Measurements from ENCODE around the gene MAPK6. TPM values are rescaled to one million over a fixed set of nuclear protein-coding genes. Genes with fewer than 3 reads are reported as not detected.
"Not testable (repeated sequence)": the region's sequence is repeated elsewhere in the genome, so short reads cannot be mapped to it uniquely, and the experiment has no call there.

Gene MAPK6
- total RNA-seq, 1 experiment from 2014 or later = 56.4 TPM

DNA sequence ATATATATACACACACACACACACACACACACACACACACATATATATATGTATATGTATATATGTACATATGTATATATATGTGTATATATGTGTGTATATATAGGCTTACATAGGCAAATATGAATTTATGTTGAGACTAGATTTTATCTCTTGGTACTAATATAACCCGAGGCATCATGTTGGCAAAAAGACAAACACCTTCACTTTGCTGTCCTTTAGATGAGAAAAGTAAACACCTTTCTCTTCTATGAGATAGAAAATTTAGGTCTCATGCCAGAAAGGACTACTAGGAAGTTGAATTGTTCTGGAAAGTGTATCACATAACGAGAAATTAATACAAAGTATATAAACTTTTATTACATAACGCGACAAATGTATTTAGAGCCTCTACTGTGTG is 27.9 kb upstream of the MAPK6 start:
- BruUV-seq (replicated peaks) = no TSS peak
- DNase-seq (ENCODE audit: low spot score) = no peak
- Histone ChIP-seq H3K36me3 (ENCODE audit: insufficient read depth, low read length, poor library complexity, severe bottlenecking) (no peaks in the 10 kb centered on the region), H3K27ac (ENCODE audit: low read depth, low read length, poor library complexity, severe bottlenecking) (no peak overlapping the region), H3K27me3 (replicated peaks; ENCODE audit: insufficient read depth, low read depth, low read length, poor library complexity) (no peaks in the 10 kb centered on the region), H3K9me3 (ENCODE audit: low read depth, low read length, poor library complexity, severe bottlenecking) (no peaks in the 10 kb centered on the region), H3K4me1 (ENCODE audit: insufficient read depth, low read length, poor library complexity, severe bottlenecking) (no peaks in the 10 kb centered on the region), H3K4me3 (ENCODE audit: low read depth, low read length, poor library complexity, severe bottlenecking) (no peak overlapping the region)
- CTCF ChIA-PET = no interaction called here
- POLR2A ChIA-PET (ENCODE audit: low non-redundant PET) = no interaction called here
- TF ChIP-seq EZH2 (IDR thresholded peaks at IDR 0.05; ENCODE audit: borderline replicate concordance, low read depth, low read length, poor library complexity, severe bottlenecking) = no peak
- TF ChIP-seq, protein P1, sequence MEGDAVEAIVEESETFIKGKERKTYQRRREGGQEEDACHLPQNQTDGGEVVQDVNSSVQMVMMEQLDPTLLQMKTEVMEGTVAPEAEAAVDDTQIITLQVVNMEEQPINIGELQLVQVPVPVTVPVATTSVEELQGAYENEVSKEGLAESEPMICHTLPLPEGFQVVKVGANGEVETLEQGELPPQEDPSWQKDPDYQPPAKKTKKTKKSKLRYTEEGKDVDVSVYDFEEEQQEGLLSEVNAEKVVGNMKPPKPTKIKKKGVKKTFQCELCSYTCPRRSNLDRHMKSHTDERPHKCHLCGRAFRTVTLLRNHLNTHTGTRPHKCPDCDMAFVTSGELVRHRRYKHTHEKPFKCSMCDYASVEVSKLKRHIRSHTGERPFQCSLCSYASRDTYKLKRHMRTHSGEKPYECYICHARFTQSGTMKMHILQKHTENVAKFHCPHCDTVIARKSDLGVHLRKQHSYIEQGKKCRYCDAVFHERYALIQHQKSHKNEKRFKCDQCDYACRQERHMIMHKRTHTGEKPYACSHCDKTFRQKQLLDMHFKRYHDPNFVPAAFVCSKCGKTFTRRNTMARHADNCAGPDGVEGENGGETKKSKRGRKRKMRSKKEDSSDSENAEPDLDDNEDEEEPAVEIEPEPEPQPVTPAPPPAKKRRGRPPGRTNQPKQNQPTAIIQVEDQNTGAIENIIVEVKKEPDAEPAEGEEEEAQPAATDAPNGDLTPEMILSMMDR (conservative IDR thresholded peaks at IDR 0.05; ENCODE audit: low read depth, low read length) = no peak
- intact Hi-C loops (cut with micrococcal nuclease; ENCODE audit: unreplicated experiment) = no loop called here

- CTCF ChIA-PET = no interaction called here
- Histone ChIP-seq H3K27me3 (replicated peaks; ENCODE audit: insufficient read depth, low read depth, low read length, poor library complexity) (no peaks in the 10 kb centered on the region), H3K4me3 (ENCODE audit: low read depth, low read length, poor library complexity, severe bottlenecking) (no peak overlapping the region), H3K36me3 (ENCODE audit: insufficient read depth, low read length, poor library complexity, severe bottlenecking) (no peaks in the 10 kb centered on the region), H3K9me3 (ENCODE audit: low read depth, low read length, poor library complexity, severe bottlenecking) (no peaks in the 10 kb centered on the region), H3K27ac (ENCODE audit: low read depth, low read length, poor library complexity, severe bottlenecking) (no peak overlapping the region), H3K4me1 (ENCODE audit: insufficient read depth, low read length, poor library complexity, severe bottlenecking) (no peaks in the 10 kb centered on the region)
- no peak for TF ChIP-seq EZH2 (IDR thresholded peaks at IDR 0.05; ENCODE audit: borderline replicate concordance, low read depth, low read length, poor library complexity, severe bottlenecking)
- TF ChIP-seq, protein P1 (conservative IDR thresholded peaks at IDR 0.05; ENCODE audit: low read depth, low read length) = no peak
- POLR2A ChIA-PET (ENCODE audit: low non-redundant PET) = interaction anchor here (0.7 kb wide), 1 partner anchor 173 kb away, joined by 3 read pairs; no protein-coding TSS in a partner anchor
- BruUV-seq (replicated peaks) = no TSS peak
- no peak for DNase-seq (ENCODE audit: low spot score)
- intact Hi-C loops (cut with micrococcal nuclease; ENCODE audit: unreplicated experiment) = no loop called here
Observed at GRCh38 chr15:51992953-51993352, 26.1 kb upstream of the MAPK6 start.

DNA sequence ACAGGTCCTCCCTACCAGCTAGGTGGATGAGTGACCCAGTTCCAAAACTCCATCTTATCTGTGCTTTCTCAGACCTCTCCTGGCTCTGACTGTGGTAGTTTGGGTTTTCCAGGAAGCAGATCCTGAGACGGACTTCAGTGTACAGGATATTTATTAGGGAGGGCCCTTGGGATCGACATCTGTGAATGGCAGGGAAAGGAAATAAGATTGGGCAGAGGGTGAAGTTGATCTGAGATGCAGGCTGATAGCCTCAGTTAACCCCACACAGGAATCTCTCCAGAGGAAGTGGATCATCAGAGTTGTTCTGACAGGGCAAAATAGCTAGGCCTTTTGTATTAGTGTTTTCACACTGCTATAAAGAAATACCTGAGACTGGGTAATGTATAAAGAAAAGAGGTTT is 16.7 kb upstream of the MAPK6 start:
- no peak for TF ChIP-seq EZH2 (IDR thresholded peaks at IDR 0.05; ENCODE audit: borderline replicate concordance, low read depth, low read length, poor library complexity, severe bottlenecking)
- BruUV-seq (replicated peaks) = no TSS peak
- no peak overlapping the region for H3K27ac ChIP-seq (ENCODE audit: low read depth, low read length, poor library complexity, severe bottlenecking)
- POLR2A ChIA-PET (ENCODE audit: low non-redundant PET) = no interaction called here
- H3K4me3 ChIP-seq (ENCODE audit: low read depth, low read length, poor library complexity, severe bottlenecking) = no peak overlapping the region
- no peaks in the 10 kb centered on the region for H3K36me3 ChIP-seq (ENCODE audit: insufficient read depth, low read length, poor library complexity, severe bottlenecking)
- no peak for DNase-seq (ENCODE audit: low spot score)
- no peaks in the 10 kb centered on the region for H3K9me3 ChIP-seq (ENCODE audit: low read depth, low read length, poor library complexity, severe bottlenecking)
- CTCF ChIA-PET = no interaction called here
- no peaks in the 10 kb centered on the region for H3K4me1 ChIP-seq (ENCODE audit: insufficient read depth, low read length, poor library complexity, severe bottlenecking)
- no peaks in the 10 kb centered on the region for H3K27me3 ChIP-seq (replicated peaks; ENCODE audit: insufficient read depth, low read depth, low read length, poor library complexity)
- intact Hi-C loops (cut with micrococcal nuclease; ENCODE audit: unreplicated experiment) = no loop called here

DNA sequence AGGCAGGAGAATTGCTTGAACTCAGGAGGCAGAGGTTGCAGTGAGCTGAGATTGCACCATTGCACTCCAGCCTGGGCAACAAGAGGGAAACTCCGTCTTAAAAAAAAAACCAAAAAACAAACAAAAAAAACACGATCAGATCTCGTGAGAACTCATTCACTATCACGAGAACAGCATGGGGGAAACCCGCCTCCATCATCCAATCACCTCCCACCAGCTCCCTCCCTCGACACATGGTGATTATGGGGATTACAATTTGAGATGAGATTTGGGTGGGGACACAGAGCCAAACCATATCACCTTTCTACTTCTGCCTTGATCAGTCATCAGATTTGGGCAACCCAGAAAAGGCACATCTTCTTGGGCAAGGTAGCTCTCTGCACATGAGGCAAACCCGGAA is 15.9 kb upstream of the MAPK6 start:
- H3K9me3 ChIP-seq (ENCODE audit: low read depth, low read length, poor library complexity, severe bottlenecking); H3K27ac ChIP-seq (ENCODE audit: low read depth, low read length, poor library complexity, severe bottlenecking); H3K4me1 ChIP-seq (ENCODE audit: insufficient read depth, low read length, poor library complexity, severe bottlenecking); H3K36me3 ChIP-seq (ENCODE audit: insufficient read depth, low read length, poor library complexity, severe bottlenecking); H3K27me3 ChIP-seq (replicated peaks; ENCODE audit: insufficient read depth, low read depth, low read length, poor library complexity); DNase-seq (ENCODE audit: low spot score); POLR2A ChIA-PET (ENCODE audit: low non-redundant PET); intact Hi-C loops (cut with micrococcal nuclease; ENCODE audit: unreplicated experiment); CTCF ChIA-PET; H3K4me3 ChIP-seq (ENCODE audit: low read depth, low read length, poor library complexity, severe bottlenecking); BruUV-seq (replicated peaks): not testable (repeated sequence)
